ENCODE measurements around the gene KCNA2. TPM values are rescaled to one million over a fixed set of nuclear protein-coding genes. Genes with fewer than 3 reads are reported as not detected.

KCNA2 gene
- total RNA-seq, 4 donors from 2014 or later, result 2.9 to 6.8 (median 3.5) TPM

- TF ChIP-seq POLR2A (IDR thresholded peaks at IDR 0.05) (no peak), CTCF (IDR thresholded peaks at IDR 0.05) (no peak)
- Histone ChIP-seq H3K9me3 (no peaks in the 10 kb centered on the region), H3K4me1 (no peaks in the 10 kb centered on the region), H3K27me3 (peaks cover 2% of the 10 kb centered on the region), H3K4me3 (replicated peaks in 1 of 3) (no peak overlapping the region), H3K36me3 (no peaks in the 10 kb centered on the region), H3K27ac (no peak overlapping the region)
- no peak for DNase-seq
- intact Hi-C loops (cut with DNase I), result no loop called here
- 72 to 75% methylated on average over 4 of the region's 4 CpGs for whole genome bisulfite sequencing, 2 donors
These were observed 39.9 kb upstream of the KCNA2 start for GRCh38 chr1:110645821-110646735.

DNA sequence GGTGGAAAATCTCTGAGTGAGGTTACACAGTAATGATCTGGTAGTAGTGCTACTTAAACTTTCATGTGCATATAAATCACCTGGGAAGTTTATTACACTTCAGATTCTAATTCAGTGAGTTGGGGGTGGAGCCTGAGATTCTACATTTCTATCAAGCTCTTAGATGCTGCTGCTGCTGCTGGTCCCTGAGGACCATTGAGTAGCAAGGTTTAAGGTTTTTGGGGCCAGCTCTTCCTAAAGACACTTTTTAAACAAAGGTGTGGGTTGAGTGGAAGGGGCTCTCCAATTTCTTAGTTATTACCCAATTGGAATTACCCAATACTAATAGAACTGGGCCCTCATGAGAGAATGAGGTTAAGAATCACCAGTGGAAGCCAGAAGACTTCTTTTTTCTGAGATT is 39.1 kb upstream of the KCNA2 start:
- intact Hi-C loops (cut with DNase I), result no loop called here
- no peak for TF ChIP-seq POLR2A (IDR thresholded peaks at IDR 0.05)
- no peak for TF ChIP-seq CTCF (IDR thresholded peaks at IDR 0.05)

GRCh38 chr1:110643879-110644472 is 37.8 kb upstream of the KCNA2 start:
- 26 to 31% methylated on average over 4 of the region's 4 CpGs for WGBS, 2 donors
- DNase-seq, result no peak
- H3K4me1 ChIP-seq, result no peaks in the 10 kb centered on the region
- no peaks in the 10 kb centered on the region for H3K9me3 ChIP-seq
- intact Hi-C loops (cut with DNase I), result no loop called here
- H3K27me3 ChIP-seq, result peaks cover 2% of the 10 kb centered on the region
- H3K36me3 ChIP-seq, result no peaks in the 10 kb centered on the region
- no peak for TF ChIP-seq CTCF (IDR thresholded peaks at IDR 0.05)
- no peak for TF ChIP-seq POLR2A (IDR thresholded peaks at IDR 0.05)
- H3K27ac ChIP-seq, result no peak overlapping the region
- no peak overlapping the region for H3K4me3 ChIP-seq (replicated peaks in 1 of 3)

More for the DNA sequence above, 39.1 kb upstream of the KCNA2 start:
- DNase-seq, result no peak
- Histone ChIP-seq H3K27ac (no peak overlapping the region), H3K9me3 (no peaks in the 10 kb centered on the region), H3K27me3 (peaks cover 2% of the 10 kb centered on the region), H3K4me3 (replicated peaks in 1 of 3) (no peak overlapping the region), H3K4me1 (no peaks in the 10 kb centered on the region), H3K36me3 (no peaks in the 10 kb centered on the region)

DNA sequence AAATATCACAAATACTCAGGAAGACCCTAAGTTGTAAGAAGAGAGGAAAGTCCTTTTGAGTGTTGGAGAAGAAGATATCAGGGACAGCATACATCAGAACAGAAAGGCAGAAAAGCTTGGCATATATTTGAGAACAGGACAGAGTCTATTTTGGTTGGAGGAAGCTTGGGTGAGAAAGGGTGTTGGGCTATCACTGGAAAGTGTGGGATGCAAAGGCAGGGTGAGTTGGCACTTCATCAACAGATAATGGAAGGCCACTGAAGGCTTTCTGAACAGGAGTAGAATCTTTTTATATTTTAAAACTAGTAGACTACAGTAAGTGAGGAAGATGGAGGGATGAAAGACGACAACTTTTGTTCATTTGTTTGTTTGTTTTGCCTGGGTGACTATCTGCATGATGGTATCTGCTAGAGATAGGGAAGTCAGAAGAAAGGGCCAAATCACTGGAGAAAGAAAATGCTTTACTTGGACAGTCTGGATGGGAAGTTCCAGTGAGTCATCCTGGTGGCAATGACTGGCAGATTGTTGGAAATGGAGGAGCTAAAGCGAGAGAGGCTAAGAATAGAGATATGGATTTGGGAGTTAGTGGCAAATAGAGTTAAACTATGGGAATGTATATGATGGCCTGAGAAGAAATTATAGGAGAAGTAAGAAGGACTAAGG is 33.7 kb upstream of the KCNA2 start:
- intact Hi-C loops (cut with DNase I), result no loop called here
- no peak overlapping the region for H3K27ac ChIP-seq
- WGBS, 2 donors, result 56 to 70% methylated on average over 2 of the region's 2 CpGs
- TF ChIP-seq CTCF (IDR thresholded peaks at IDR 0.05) (no peak), POLR2A (IDR thresholded peaks at IDR 0.05) (no peak)
- no peaks in the 10 kb centered on the region for H3K36me3 ChIP-seq
- H3K9me3 ChIP-seq, result no peaks in the 10 kb centered on the region
- H3K4me1 ChIP-seq, result peaks cover 0 to under 1% of the 10 kb centered on the region in 2 donors
- no peak overlapping the region for H3K4me3 ChIP-seq (replicated peaks in 1 of 3)
- H3K27me3 ChIP-seq, result peaks cover 2% of the 10 kb centered on the region
- DNase-seq, result no peak
